CD4-positive, alpha-beta T cell treated with Interleukin-10 for 1 hour (primary cell): ENCODE data around the gene FKBP1B.
"Not testable (repeated sequence)": the region's sequence is repeated elsewhere in the genome, so short reads cannot be mapped to it uniquely, and the experiment has no call there.

Experiments
- DNase-seq: peaks from one replicate; pipeline ENCODE4 v3.0.0-alpha.2; 2020

Gene FKBP1B

DNA sequence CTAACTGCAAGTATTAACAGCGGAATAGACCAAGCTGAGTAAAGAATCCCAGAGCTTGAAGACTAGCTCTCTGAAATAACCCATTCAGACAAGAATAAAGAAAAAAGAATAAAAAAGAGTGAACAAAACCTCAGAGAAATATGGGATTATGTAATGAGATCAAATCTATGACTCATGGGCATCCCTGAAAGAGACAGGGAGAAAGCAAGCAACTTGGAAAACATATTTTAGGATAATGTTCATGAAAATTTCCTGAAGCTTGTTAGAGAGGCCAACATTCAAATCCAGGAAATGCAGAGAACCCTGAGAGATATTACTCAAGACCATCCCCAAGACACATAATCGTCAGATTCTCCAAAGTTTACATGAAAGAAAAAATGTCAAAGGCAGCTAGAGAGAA is 56.3 kb downstream of the FKBP1B start:
- DNase-seq = no peak

DNA sequence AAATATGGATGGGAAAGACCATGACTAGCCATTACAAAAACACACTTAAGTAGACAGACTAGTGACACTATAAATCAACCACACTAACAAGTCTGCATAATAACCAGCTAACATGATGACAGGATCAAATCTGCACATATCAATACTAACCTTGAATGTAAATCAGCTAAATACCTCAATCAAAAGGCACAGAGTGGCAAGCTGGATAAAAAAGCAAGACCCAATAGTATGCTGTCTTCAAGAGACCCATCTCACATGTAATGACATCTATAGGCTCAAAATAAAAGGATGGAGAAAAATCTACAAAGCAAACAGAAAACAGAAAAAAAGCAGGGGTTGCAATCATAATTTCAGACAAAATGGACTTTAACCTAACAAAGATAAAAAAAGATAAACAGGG is 57.2 kb downstream of the FKBP1B start:
- DNase-seq = no peak

DNA sequence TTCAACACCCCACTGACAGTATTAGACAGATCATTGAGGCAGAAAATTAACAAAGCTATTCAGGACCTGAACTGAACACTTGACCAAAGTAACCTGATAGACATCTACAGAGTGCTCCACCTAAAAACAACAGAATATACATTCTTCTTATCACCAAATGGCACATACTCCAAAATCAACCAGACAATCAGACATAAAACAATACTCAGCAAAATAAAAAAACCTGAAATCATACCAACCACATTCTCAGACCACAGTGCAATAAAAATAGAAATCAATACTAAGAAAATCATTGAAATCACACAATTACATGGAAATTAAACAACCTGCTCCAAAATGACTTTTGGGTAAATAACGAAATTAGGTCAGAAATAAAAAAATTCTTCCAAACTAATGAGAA is 57.8 kb downstream of the FKBP1B start:
- no peak for DNase-seq

DNA sequence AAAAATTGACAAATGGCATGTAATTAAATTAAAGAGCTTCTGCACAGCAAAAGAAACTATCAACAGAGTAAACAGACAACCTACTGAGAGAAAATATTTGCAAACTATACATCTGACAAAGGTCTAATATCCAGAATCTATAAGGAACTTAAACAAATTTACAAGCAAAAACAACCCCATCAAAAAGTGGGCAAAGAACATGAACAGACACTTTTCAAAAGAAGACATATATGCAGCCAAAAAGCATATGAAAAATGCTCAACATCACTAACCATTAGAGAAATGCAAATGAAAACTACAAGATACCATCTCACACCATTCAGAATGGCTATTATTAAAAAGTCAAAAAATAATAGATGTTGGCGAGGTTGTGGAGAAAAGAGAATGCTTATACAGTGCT is 59.9 kb downstream of the FKBP1B start:
- not testable (repeated sequence) for DNase-seq

DNA sequence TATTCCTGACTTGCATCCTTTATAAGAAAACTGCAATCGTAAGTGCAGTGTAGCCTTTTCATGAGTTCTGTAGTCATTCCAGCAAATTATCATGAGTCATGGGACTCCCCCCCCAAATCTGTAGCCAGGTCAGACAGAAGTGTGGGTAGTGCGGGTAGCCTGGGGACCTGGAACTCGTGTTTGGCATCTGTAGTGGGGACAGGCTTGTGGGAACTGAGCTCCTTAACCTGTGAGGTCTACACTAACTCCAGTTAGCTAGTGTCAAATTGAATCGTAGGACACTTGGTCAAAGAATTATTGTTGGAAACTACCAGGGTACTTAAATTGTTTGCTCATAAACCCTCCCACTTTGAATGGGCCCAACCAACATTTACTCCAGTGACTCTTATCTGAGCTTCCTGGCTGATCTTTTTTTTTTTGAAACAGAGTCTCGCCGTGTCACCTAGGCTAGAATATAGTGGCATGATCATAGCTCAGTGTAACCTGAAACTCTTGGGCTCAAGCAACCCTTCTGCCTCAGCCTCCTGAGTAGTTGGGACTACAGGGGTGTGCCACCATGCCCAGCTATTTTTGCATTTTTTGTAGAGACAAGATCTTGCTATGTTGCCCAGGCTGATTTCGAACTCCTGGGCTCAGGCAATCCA is 61.2 kb downstream of the FKBP1B start:
- no peak for DNase-seq

DNA sequence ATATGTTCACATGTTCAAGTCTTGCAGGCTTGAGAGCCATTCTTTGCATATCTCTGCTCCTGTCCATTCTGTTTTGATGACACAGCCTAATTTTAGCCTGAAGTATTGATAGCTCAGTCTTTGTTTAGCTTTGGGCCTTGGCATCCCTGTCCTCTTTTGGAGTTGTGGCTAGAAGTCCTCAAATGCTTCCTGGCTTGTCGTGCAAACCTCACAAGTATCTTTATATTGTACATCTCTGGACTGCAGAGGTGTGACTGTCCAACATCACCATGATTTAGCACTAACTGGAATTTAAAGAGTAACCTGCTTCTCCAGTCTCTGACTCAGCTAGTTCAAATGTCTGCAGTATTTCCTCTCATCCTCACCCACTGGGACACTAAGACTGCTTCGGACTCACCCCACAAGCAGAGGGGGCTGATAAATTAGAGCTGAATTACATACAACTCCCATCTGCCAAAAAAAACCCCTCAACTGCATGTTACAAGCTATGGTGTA is 61.9 kb downstream of the FKBP1B start:
- no peak for DNase-seq
